GM12891 (cell line): ENCODE data around the gene APLP2.

Experiments
- POLR2A ChIP-seq: IDR thresholded peaks from 2 replicates; pipeline ENCODE4 v1.6.1; 2011; ENCODE audit warnings: low read depth, low read length, control low read depth
- POLR2AphosphoS5 ChIP-seq: IDR thresholded peaks from 2 replicates; pipeline ENCODE4 v1.6.1; 2011; ENCODE audit warnings: low read depth, low read length, control low read depth
- SPI1 ChIP-seq: IDR thresholded peaks from 2 replicates; pipeline ENCODE4 v1.6.1; 2011; ENCODE audit warnings: low read depth, low read length, control low read depth
- TAF1 ChIP-seq: IDR thresholded peaks from 2 replicates; pipeline ENCODE4 v1.6.1; 2011; ENCODE audit warnings: low read depth, low read length, control low read depth

DNA sequence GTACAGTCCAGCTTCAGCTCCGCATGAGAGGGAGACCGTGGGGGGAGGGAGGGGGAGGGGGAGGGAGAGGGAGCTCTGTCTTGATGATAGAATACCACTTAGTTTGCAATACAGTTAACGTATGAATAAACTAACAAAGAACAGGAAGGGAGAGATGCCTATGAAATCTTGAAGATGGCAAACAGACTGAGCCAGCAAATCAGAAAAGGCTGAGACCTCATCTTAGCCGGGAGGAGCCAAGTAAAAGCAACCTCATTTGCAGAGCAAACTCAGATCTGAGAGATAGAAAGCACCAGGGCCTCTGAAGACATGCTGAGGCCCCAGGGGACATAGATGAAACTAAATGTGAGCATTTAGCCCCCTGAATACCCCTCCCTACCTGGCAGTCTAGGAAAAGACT lies 23.0 kb downstream of the APLP2 start:
- TF ChIP-seq POLR2A (no peak), POLR2AphosphoS5 (no peak), TAF1 (no peak), SPI1 (no peak)
